AG04449 (cell line): ENCODE data around the gene SCAMP2.

Experiments
- CTCF ChIA-PET: fragments of 350-600 bp; formaldehyde crosslinking; extraction: SDS; loops from one replicate; lab custom pipeline; 2021; ENCODE audit warnings: antibody characterized with exemption; lab: Yijun Ruan, JAX
- POLR2A ChIA-PET: fragments of 400-600, 350-600 bp; formaldehyde crosslinking; extraction: SDS; loops from one replicate; lab custom pipeline; 2020; ENCODE audit warnings: antibody characterized with exemption, inconsistent platforms; lab: Yijun Ruan, JAX
- DNase-seq: peaks from one replicate; pipeline ENCODE4 v3.0.0-alpha.2; 2010; ENCODE audit warnings: low read depth, low spot score
- H3K4me3 ChIP-seq: 2 replicates; pipeline ENCODE4 v1.5.1; 2011; ENCODE audit warnings: low read depth, mild to moderate bottlenecking, control low read depth, low read length
- CTCF ChIP-seq: IDR thresholded peaks from one replicate; pipeline ENCODE4 v1.5.1; 2011; ENCODE audit warnings: mild to moderate bottlenecking, moderate library complexity, low read length, control low read depth, inconsistent platforms; ENCODE audit not compliant: insufficient read depth; ENCODE audit errors: missing control alignments

SCAMP2 gene

GRCh38 chr15:74845208-74845568 lies 28.0 kb downstream of the SCAMP2 start:
- no peak for TF ChIP-seq CTCF
- no peak overlapping the region for H3K4me3 ChIP-seq
- ChIA-PET POLR2A (no interaction called here), CTCF (interaction anchor here (1.7 to 6.1 kb wide), 3 partner anchors 56 to 75 kb away, joined by 4 to 41 read pairs (median 38); no protein-coding TSS in a partner anchor)
- no peak for DNase-seq

- ChIA-PET CTCF (interaction anchor here (1.1 to 6.1 kb wide), 7 partner anchors 25 to 106 kb away, joined by 3 to 41 read pairs (median 5); no protein-coding TSS in a partner anchor), POLR2A (interaction anchor here (0.7 kb wide), 1 partner anchor 61 kb away, joined by 4 read pairs; no protein-coding TSS in a partner anchor)
- DNase-seq = no peak
- no peak for TF ChIP-seq CTCF
- no peak overlapping the region for H3K4me3 ChIP-seq
Measured at GRCh38 chr15:74844319-74845207, 28.6 kb downstream of the SCAMP2 start.

GRCh38 chr15:74843891-74844299 lies 29.3 kb downstream of the SCAMP2 start:
- TF ChIP-seq CTCF = no peak
- no peak for DNase-seq
- H3K4me3 ChIP-seq = no peak overlapping the region
- ChIA-PET POLR2A (interaction anchor here (0.7 kb wide), 1 partner anchor 61 kb away, joined by 4 read pairs; no protein-coding TSS in a partner anchor), CTCF (interaction anchor here (0.7 to 6.1 kb wide), 13 partner anchors 11 to 107 kb away, joined by 3 to 43 read pairs (median 6); partner anchors contain the start of gene CPLX3)

GRCh38 chr15:74843445-74843828 lies 29.7 kb downstream of the SCAMP2 start:
- H3K4me3 ChIP-seq = peak overlapping the region; percentile 87
- no peak for DNase-seq
- TF ChIP-seq CTCF = no peak
- ChIA-PET POLR2A (no interaction called here), CTCF (interaction anchor here (0.7 to 6.1 kb wide), 14 partner anchors 10 to 107 kb away, joined by 3 to 43 read pairs (median 6); partner anchors contain the start of gene CPLX3)

GRCh38 chr15:74842581-74843444 lies 30.4 kb downstream of the SCAMP2 start, which contains the start of gene ULK3:
ULK3 (minus strand) TSS chr15:74843156; CDS start chr15:74843105, 51 bp downstream.
- peak within 1 kb of the TSS; percentile 87 for H3K4me3 ChIP-seq
- CTCF ChIA-PET = interaction anchor here (0.7 to 6.1 kb wide), 15 partner anchors 9 to 108 kb away, joined by 3 to 43 read pairs (median 6); partner anchors contain the start of gene CPLX3
- peak; percentile 71 for TF ChIP-seq CTCF
- no peak for DNase-seq
- POLR2A ChIA-PET = interaction anchor here (1.0 kb wide), 1 partner anchor 12 kb away, joined by 3 read pairs; no protein-coding TSS in a partner anchor
